IPS-11a (cell line): ENCODE measurements around the gene ZNF512.
A peak's percentile ranks its signal among the peaks of the same experiment; 100 is the strongest.
"Not testable (repeated sequence)": the region's sequence is repeated elsewhere in the genome, so short reads cannot be mapped to it uniquely, and the experiment has no call there.

Experiments
- H3K4me3 ChIP-seq: one replicate; pipeline ENCODE4 v1.5.1; 2013; ENCODE audit warnings: low read depth, low read length, control low read depth

Gene ZNF512

GRCh38 chr2:27630257-27630656, 47.4 kb downstream of the ZNF512 start:
- H3K4me3 ChIP-seq, result not testable (repeated sequence)

GRCh38 chr2:27634291-27634690, 51.4 kb downstream of the ZNF512 start:
- H3K4me3 ChIP-seq, result no peak overlapping the region

GRCh38 chr2:27636766-27637165, 53.9 kb downstream of the ZNF512 start:
- H3K4me3 ChIP-seq, result no peak overlapping the region

GRCh38 chr2:27638037-27638637, 55.3 kb downstream of the ZNF512 start:
- no peak overlapping the region for H3K4me3 ChIP-seq

- no peak overlapping the region for H3K4me3 ChIP-seq
These were observed 55.9 kb downstream of the ZNF512 start for GRCh38 chr2:27638709-27639108.

DNA sequence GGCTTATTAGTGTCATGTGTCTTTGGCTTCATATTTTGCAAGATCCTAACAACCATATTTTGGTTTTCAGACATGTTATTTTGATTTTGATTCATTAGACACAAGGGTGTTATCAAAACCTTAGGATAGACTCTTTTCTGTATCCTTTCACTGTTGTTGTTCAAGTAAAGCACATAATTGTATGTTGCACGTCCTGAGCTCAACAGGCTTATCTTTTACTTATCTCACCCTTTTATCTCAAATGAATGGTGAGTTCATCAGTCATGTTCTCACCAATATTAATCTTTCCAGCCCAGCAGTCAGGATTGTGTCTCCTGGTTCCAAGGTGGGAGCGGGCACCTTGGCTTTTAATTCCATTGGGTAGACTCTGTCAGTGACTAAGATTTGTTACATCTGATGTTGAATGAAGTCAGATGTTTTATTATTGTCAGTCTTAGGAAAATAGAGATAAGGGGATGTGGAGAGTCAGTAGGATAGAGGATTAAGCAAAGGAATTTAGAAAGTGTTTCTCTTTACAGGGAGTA, 57.9 kb downstream of the ZNF512 start:
- H3K4me3 ChIP-seq, result no peak overlapping the region

- no peak overlapping the region for H3K4me3 ChIP-seq
These were observed 62.4 kb downstream of the ZNF512 start for GRCh38 chr2:27645197-27645596.

GRCh38 chr2:27647289-27647688, 64.4 kb downstream of the ZNF512 start:
- no peak overlapping the region for H3K4me3 ChIP-seq

DNA sequence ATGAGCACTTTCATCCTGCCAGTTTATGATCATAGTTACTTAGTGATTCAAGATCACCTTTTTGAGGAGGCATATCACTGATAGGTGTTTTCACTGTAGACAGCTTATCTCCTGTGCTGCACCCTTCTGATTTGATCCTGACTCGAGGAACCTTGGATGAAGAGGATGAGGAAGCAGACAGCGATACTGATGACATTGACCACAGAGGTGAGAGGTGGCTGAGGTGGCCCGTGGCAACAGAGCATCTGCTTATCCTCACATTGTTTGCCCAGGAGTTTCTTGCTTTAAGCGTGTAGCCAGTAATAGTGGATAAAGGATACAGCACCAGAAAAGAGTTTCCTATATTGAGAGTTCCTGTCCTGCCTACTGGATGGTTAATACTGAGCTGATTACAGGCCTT, 64.9 kb downstream of the ZNF512 start:
- H3K4me3 ChIP-seq, result no peak overlapping the region

DNA sequence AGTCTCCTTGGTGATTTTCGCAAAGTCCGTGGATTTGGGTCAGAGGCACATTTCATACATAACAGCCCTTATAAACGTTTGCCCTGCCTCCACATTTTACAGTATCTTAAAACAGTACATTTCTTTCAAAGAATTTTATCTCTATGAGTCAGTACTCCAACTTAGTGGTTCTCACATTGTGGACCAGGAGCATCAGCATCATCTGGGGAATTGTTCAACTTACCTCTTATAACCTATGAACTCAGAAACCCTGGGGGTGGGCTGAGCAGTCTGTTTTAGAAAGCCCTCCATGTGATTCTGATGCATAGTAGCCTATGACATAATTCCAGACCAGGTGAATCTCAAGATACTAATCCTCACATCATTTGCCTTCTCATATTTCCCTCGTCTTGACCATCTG, 68.2 kb downstream of the ZNF512 start:
- no peak overlapping the region for H3K4me3 ChIP-seq

DNA sequence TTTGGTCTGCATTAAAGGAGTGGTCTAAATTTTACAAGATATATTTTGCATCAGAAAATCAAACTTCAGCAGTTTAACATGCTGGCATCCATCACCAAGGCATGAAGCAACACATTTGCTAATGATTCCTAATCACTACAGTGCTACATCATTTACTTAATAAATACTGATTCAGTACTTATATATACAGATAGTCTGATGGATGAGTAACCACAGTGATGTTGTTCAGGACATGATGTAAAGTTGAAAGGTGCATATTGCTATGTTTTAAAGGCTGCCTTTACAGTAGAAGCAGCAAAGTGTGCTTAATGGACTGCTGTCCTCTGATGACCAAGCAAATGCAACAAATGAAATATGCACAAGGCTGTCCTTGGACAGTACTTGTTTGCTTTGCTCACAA, 69.5 kb downstream of the ZNF512 start:
- H3K4me3 ChIP-seq, result no peak overlapping the region

GRCh38 chr2:27652790-27653189, 69.9 kb downstream of the ZNF512 start:
- no peak overlapping the region for H3K4me3 ChIP-seq

DNA sequence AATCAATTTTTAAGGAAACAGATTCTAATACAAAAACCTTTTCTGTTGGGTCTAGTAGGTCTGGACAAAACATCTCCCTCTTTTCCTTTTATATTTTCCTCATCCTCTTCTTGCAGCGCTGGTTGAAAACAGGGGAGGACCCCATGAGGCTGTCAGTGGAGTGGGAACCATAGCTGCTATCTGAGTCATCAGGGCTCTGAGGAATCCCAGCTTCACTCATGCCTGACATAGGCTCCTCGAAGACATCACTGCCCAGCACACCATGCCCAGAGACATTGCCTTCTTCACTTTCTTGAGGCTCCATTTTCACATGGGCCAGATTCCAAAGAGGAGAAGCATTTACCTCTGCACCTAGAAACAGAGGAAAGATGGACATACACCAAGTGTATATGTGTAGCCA, 70.6 kb downstream of the ZNF512 start:
- H3K4me3 ChIP-seq, result no peak overlapping the region

DNA sequence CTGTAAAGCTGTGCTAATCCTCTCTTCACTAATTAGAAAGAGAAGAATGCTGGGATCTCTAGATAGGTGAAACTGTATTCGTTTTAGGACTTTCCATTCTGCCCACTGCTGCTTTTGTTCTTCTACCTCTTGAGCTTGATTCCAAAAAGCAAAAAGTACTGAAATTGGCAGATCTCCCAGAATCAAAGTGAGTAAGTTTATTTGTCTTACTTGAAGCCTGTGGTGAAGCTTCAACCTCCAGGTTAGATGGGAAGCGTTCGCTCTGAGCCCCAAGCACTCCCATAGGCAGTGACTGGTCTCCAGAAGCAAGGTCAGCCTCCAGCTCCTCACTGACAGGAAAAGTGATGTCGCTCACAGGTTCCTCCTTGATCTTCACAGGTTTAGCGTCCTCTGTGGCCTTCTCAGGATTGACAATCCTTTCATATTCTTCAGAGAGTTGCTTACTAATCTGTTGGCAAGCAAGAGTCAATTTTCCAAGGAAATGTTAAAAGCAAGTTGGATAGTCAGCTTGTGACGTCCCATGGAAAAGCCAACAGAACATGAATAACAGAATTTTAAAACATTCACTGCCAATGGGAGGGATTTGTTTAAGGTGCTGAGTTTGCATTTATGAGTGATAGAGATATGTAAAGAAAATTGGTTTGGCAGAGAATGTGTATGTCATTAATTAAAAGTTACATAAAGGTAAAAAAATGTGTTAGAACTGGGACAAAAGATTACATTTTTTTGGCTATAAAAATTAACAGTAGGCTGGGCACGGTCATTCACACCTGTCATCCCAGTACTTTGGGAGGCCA, 72.5 kb downstream of the ZNF512 start:
- H3K4me3 ChIP-seq, result no peak overlapping the region

GRCh38 chr2:27661371-27661770, 78.5 kb downstream of the ZNF512 start:
- no peak overlapping the region for H3K4me3 ChIP-seq

GRCh38 chr2:27663285-27664153, 80.7 kb downstream of the ZNF512 start, which contains the start of the genes SLC4A1AP and SUPT7L:
Gene SLC4A1AP (plus strand): TSS chr2:27663889. CDS start chr2:27663915, 26 bp downstream.
Gene SUPT7L (minus strand): TSS chr2:27663614. CDS start chr2:27662192, 1,422 bp downstream.
- peak within 1 kb of the TSS; percentile 98 for H3K4me3 ChIP-seq

DNA sequence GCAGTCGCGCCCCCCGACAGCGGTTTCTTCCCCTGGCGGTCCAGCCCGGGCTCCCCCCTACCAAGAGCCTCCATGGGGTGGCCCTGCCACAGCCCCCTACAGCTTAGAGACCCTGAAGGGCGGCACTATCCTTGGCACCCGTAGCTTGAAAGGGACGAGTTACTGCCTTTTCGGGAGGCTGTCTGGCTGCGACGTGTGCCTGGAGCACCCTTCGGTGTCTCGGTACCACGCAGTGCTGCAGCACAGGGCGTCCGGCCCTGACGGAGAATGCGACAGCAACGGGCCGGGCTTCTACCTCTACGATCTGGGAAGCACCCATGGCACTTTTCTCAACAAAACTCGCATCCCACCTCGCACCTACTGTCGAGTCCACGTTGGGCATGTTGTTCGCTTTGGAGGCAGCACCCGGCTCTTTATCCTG, 81.3 kb downstream of the ZNF512 start:
- H3K4me3 ChIP-seq, result peak overlapping the region; percentile 98

DNA sequence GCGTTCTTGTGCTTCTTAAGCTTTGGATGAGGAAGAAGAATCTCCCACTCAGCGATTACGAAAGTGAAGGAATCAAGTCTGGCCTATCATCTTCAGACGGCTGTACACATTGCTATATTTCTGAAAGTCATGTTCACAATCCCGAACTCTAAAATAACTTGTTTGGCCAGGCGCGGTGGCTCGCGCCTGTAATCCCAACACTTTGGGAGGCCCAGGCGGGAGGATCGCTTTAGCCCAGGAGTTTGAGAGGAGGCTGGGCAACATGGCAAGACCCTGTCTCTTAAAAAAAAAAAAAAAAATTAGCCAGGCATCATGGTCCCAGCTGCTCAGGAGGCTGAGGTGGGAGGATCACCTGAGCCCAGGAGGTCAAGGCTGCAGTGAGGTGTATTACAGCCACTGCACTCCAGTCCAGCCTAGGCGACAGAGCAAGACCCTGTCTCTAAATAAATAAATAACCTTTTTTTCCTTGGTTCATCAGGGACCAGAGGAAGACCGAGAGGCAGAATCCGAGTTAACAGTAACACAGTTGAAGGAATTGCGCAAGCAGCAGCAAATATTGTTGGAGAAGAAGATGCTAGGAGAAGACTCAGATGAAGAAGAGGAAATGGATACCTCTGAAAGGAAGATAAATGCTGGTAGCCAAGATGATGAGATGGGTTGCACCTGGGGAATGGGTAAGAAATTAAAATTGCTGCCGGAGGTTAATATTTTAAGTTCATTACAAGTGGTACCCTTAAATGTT, 82.0 kb downstream of the ZNF512 start:
- H3K4me3 ChIP-seq, result peak overlapping the region; percentile 98

GRCh38 chr2:27667446-27667845, 84.6 kb downstream of the ZNF512 start:
- H3K4me3 ChIP-seq, result no peak overlapping the region

DNA sequence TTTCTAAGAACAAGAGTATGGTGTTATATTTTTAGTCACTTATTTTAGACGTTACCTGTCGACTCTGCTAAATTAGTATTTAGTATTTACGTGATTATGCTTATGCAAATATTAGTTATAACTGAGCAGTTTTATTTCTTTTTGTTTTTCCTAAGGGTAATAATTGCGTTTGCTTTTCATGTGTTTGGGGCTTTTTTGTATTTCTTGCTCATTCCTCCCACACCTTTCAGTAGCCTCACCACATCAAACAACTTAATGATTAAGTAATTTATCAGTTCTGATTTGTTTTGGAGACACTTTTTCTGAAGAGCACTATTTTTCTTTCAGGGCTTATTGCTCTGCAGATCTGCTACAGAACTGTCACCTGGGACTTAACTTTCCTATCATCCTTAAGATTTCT, 88.4 kb downstream of the ZNF512 start:
- no peak overlapping the region for H3K4me3 ChIP-seq
